Ovary (tissue), 3 donors: ENCODE data around the gene BPIFB4.

Source experiments
- POLR2A ChIP-seq: fragments of 450-650 bp; IDR thresholded peaks from one replicate; pipeline ENCODE4 v1.6.1; 2017; ENCODE audit warnings: antibody characterized with exemption, mild to moderate bottlenecking, moderate library complexity
- TF ChIP-seq, protein P1 (sequence below), 3 donors: fragments of 450-650 bp in 2 of 3; fragments of 200-600 bp in 1 of 3; IDR thresholded peaks; one replicate each; pipeline versions ENCODE4 v1.5.1 to v1.8.0; 2016 to 2022; ENCODE audit warnings: antibody characterized with exemption in 3 of 3, mild to moderate bottlenecking in 1 of 3
- donor health status: DM: no; HTN: no; CAD: no.

DNA sequence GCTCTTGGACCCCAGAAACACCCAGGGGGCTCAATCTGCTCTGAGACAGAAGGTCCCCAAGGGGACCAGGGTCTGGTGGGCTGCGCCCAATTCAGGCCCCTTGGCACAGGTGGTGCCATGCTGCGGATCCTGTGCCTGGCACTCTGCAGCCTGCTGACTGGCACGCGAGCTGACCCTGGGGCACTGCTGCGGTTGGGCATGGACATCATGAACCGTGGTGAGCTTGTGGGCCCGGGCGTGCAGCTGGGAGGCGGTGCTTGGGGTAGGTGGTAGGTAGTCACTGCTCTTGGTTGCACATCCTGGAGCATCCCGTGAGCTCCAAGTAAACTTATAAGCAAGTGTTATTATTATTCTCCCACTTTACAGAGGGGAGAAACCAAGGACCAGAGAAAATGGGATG lies 47.9 kb upstream of the BPIFB4 start, which contains the start of gene BPIFB6:
- TF ChIP-seq, protein P1, sequence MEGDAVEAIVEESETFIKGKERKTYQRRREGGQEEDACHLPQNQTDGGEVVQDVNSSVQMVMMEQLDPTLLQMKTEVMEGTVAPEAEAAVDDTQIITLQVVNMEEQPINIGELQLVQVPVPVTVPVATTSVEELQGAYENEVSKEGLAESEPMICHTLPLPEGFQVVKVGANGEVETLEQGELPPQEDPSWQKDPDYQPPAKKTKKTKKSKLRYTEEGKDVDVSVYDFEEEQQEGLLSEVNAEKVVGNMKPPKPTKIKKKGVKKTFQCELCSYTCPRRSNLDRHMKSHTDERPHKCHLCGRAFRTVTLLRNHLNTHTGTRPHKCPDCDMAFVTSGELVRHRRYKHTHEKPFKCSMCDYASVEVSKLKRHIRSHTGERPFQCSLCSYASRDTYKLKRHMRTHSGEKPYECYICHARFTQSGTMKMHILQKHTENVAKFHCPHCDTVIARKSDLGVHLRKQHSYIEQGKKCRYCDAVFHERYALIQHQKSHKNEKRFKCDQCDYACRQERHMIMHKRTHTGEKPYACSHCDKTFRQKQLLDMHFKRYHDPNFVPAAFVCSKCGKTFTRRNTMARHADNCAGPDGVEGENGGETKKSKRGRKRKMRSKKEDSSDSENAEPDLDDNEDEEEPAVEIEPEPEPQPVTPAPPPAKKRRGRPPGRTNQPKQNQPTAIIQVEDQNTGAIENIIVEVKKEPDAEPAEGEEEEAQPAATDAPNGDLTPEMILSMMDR (IDR thresholded peaks at IDR 0.05) = no peak
- TF ChIP-seq POLR2A = no peak
